ENCODE results near the gene ZNF148.

- TF ChIP-seq POLR2A (IDR thresholded peaks at IDR 0.05) (no peak), CTCF (IDR thresholded peaks at IDR 0.05) (no peak)
Measured at GRCh38 chr3:125191256-125191655, 183.9 kb downstream of the ZNF148 start.
